Measurements from ENCODE around the gene CELA2A.
"Not testable (repeated sequence)": the region's sequence is repeated elsewhere in the genome, so short reads cannot be mapped to it uniquely, and the experiment has no call there.

Gene CELA2A

DNA sequence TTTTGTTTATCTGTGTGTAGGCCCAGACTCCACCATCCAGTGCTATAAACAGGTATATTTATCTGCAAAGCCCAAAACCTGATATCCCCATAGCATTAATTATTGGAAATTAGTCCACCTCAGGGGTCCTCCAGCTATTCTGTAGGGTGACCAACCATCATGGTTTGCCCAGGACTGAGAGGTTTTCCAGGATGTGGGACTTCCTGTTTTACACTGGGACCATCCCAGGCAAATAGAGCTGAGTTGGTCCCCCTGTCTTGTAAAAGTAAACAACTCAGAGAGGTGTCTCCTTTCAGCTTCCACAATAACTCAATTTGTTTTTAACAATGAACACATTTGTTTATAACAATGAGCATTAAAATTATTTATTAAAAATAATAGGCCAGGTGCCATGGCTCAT, 11.6 kb downstream of the CELA2A start:
- no peak for DNase-seq (ENCODE audit: low read depth in 3 of 3)

GRCh38 chr1:15469361-15469760, 12.8 kb downstream of the CELA2A start:
- no peak for DNase-seq (ENCODE audit: low read depth in 3 of 3)

- not testable (repeated sequence) for DNase-seq (ENCODE audit: low read depth in 3 of 3)
Measured at GRCh38 chr1:15469821-15470448, 13.4 kb downstream of the CELA2A start.

GRCh38 chr1:15471067-15471466, 14.5 kb downstream of the CELA2A start:
- DNase-seq (ENCODE audit: low read depth in 3 of 3), result not testable (repeated sequence)

DNA sequence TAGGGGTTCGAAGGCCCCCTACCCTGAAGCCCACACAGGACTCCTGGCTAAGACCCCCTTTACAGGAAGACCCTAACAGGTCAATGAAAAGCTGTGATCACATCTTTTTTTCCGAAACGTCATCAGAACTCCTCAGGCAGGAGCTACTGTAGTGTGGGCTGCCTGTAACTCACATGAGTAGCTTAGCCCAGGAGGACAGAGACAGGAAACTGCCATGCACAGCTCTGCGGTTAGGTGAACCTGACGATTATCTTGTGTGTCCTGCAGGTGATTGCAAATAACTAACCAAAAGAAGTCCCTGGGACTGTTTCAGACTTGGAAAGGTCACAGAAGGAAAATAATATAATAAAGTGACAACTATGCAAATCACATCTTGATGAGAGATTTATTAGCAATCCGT, 15.2 kb downstream of the CELA2A start:
- DNase-seq (ENCODE audit: low read depth in 3 of 3), result not testable (repeated sequence)

DNA sequence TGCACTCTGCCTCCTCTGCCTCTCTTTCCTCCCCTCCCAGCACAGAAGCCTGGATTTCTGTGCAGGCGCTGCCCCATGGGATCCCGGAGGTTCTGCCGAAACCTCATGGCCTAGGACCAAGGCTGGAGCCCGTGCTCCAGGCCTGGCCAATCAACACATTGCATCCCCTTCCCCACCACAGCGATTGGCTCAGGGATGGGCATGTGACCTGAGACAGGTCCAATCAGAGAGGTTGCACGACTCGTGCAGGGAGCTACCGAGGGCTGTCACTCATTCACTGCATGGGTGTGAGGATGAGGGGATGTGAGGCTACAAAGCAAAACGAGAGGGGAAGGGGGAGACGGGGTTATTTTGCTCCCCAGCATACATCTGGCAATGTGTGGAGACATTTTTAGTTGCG, 16.1 kb downstream of the CELA2A start:
- no peak for DNase-seq (ENCODE audit: low read depth in 3 of 3)

DNA sequence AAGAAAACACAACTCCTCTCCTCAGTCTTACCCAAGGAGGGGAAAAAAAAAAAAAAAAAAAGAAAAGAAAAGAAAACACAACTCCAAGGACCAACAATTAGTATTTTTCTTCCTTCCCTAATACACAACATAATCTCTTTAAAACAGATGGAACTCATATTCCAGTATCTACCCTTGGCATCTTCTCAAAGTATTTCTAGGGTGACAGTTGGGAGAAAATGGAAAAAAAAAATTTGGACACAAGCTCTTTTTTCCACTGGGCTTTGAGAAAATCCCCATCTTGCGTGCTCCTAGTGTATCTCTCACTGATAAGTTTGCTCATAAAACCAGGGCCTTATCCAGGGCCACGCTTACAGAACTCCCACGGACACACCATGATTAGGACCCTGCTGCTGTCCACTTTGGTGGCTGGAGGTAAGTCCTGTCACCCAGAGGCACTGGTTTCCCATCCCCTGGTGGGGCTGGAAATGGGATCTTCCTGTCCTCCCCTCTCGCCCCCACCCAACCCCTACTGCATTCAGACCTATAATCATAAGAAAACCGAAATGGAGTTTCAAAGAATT, 19.3 kb downstream of the CELA2A start, which contains the start of gene CELA2B:
Gene CELA2B, plus strand, starts transcription at position 353 of the 563 bp plus-strand sequence. Its CDS starts 22 bp downstream, at position 375.
- DNase-seq (ENCODE audit: low read depth in 3 of 3), result no peak

DNA sequence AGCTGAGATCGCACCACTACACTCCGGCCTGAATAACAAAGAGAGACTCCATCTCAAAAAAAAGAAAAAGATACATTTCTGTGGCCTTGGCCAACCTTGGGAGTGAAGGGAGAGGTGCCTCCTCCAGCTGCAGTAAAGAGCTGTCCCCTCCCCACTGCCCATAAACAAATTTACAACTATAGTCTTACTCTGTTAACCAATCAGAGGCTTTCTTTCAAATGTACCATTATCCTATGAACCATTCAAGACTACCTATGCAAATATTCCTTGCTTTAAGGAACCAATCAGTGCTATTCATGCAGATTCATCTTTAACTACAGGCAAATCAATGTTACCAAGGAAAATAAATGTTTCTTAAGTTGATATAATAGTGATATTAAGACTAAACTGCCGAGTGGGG, 20.4 kb downstream of the CELA2A start:
- DNase-seq (ENCODE audit: low read depth in 3 of 3), result no peak

DNA sequence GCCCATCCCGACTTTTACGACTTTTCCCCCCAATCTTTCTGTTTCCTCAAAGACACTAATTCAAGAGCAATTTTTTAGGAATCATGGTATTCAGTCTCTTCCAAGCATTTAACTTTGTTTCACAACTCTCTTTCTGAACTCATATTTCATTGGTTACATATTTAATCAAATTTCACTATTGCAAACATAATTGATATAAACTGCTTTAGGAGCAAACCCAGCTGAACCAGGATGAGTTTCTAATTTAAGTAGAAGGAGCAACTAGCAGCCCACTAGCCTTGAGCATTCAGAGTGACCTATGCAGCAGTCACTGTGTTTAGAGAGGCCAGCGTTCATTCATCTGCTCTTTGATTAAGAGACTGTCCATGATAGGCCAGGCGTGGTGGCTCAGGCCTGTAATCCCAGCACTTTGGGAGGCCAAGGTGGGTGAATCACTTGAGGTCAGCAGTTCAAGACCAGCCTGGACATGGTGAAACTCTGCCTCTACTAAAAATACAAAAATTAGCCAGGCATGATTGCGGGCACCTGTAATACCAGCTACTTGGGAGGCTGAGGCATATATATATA, 21.2 kb downstream of the CELA2A start:
- DNase-seq (ENCODE audit: low read depth in 3 of 3), result no peak

DNA sequence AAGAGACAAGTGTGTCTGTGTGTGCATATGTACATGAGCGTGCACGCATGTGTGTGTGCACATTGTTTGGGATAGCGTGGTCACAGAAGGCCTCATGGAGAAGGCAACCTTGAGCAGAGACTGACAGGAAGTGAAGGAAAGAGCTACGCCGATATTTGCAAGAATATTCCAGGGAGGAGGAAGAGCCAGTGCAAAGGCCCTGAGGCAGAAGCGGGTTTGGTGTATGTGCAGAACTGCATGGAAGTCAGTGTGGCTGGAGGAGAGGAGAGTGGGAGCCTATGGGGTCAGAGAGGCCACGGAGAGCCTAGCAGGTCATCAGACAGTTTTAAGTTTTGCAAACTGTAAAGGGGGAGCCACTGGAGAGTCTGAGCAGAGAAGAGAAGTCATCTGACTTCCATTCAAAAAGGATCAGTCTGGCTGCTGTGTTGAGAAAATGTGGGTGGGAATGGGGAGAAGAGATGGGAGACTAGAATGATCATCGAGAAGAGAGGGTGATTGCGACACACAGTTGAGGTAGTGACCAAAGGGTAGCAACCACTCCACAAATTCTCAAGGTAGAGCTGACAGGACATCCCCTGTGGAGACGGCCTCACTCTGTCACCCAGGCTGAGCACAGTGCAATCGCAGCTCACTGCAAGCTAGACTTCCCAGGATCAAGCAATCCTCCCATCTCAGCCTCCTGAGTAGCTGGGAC, 23.3 kb downstream of the CELA2A start:
- no peak for DNase-seq (ENCODE audit: low read depth in 3 of 3)

GRCh38 chr1:15482455-15482854, 25.9 kb downstream of the CELA2A start:
- not testable (repeated sequence) for DNase-seq (ENCODE audit: low read depth in 3 of 3)

GRCh38 chr1:15482983-15483543, 26.5 kb downstream of the CELA2A start:
- DNase-seq (ENCODE audit: low read depth in 3 of 3), result not testable (repeated sequence)

GRCh38 chr1:15483971-15484370, 27.4 kb downstream of the CELA2A start:
- no peak for DNase-seq (ENCODE audit: low read depth in 3 of 3)

GRCh38 chr1:15484443-15484842, 27.9 kb downstream of the CELA2A start:
- DNase-seq (ENCODE audit: low read depth in 3 of 3), result not testable (repeated sequence)

- no peak for DNase-seq (ENCODE audit: low read depth in 3 of 3)
Measured at GRCh38 chr1:15485636-15486035, 29.1 kb downstream of the CELA2A start.

DNA sequence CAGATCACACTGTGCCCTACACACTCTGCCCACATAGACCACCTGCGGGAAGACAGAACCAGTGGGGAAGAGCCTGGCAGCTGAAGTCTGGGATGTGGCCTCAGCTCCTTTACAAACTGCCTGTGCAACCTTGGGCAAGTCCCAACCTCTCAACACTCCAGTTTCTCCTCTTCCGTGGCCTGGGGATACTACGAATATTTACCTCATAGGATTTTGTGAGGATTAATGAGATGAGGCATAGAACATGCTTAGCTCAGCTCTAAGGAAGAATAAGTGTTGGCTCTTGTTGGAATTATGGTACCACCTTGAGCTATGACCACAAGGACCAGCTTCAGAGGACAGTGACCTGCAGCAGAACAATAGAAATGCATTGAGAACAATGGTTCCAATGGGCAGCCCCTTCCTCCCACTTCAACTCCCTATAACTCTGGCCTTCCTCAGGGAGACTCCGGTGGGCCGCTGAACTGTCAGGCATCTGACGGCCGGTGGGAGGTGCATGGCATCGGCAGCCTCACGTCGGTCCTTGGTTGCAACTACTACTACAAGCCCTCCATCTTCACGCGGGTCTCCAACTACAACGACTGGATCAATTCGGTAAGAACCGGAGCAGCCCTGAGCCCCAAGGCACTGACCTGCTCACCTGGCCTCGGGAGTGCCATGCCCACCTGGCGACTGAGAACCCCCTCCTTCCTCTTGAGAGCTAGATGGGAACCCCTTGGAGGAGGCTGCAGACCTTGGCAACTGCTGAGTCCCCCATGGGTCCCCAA, 30.5 kb downstream of the CELA2A start:
- DNase-seq (ENCODE audit: low read depth in 3 of 3), result not testable (repeated sequence)

DNA sequence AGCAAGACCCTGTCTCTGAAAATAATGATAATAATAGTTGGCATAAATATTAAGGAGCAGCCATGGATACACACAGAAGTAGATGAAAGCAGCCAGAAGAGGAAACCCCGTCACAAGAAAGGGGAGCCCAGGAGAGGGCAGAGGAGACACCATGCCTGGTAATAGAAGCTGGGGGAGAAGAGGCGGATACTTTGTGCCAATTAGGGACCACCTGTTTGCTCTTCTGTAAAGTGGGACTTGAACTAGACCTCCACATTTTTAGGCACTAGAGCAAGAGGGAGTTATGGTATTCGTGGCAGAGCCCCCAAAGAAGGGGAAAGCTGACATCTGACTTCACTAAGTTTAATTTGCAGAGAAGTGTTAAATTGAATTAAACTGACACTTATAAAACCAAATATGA, 31.8 kb downstream of the CELA2A start:
- no peak for DNase-seq (ENCODE audit: low read depth in 3 of 3)

DNA sequence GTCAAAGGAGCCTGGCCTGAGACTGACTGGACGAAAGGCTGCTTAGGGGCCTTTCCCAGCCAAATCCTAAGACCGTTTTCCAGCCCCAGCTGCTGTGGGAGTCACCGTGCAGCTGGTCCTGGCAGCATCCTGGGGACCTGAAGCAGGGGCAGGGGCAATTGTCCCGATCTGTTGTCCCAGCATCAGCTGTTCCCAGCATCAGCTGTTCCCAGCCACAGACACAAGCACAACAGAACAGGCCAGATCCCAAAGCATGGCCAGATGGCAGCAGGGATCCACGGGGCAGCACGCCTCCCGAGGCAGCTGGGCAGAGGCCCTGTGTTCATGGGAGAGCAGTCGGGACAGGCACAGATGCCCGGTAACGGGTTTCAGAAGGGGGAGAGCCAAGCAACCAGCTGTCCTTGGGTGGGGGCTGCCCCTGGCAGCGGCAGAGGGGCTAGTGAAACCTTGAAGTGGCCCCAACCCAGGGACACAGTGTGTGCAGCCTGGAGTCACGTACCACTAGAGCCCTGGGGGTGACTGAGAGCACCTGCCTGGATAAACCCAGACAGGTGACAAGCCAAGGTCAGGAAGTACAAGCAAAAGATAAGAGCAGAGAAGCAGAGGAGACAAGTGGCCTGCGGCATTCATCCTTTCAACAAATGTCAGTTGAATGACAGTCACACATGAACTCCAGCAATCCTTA, 32.7 kb downstream of the CELA2A start:
- no peak for DNase-seq (ENCODE audit: low read depth in 3 of 3)

- DNase-seq (ENCODE audit: low read depth in 3 of 3), result not testable (repeated sequence)
Measured at GRCh38 chr1:15491010-15491409, 34.5 kb downstream of the CELA2A start.

DNA sequence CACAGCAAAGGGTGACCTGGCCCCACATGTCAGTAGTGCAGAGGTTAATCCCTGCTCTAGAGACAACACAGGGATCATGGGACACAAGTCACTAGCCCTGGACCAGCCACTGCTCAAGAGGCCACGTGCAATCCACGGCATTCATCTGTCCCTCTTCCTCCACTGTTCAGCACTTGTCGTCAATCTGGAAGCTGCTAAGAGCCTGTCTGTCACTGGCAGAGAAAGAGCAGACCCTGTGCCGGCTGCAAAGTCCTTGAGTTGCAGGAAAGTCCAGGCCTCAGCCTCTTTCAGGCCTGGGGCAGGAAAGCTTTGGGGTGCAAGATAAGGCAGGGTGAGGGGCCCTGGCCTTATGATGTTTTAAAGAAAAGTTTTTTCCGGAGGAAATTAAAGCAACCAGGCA, 36.1 kb downstream of the CELA2A start:
- no peak for DNase-seq (ENCODE audit: low read depth in 3 of 3)

DNA sequence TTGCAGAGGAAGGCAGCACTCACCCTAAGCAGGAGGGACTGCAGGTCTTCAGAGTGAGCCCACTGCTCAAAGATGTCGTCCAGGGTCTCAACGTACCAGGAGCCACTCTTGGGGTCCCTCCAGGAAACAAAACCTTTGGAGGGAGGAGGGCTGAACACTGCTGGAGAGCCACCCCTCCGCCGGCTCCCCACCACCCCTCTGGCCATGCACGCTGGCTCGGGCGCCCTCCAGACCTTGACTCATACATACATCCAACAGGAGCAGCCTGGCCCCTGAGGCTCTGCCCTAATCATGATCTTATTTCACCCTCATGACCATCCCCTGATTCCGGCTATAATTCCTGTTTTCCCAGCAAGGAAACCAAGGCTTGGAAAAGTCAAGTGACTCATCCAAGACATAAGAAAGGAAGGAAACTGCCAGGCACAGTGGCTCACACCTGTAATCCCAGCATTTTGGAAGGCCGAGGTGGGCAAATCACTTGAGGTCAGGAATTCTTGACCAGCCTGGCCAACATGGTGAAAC, 37.4 kb downstream of the CELA2A start:
- DNase-seq (ENCODE audit: low read depth in 3 of 3), result no peak
